CD14-positive monocyte (primary cell): ENCODE measurements around the gene UBXN7. TPM values are rescaled to one million over a fixed set of nuclear protein-coding genes. Genes with fewer than 3 reads are reported as not detected.
A peak's percentile ranks its signal among the peaks of the same experiment; 100 is the strongest.

Experiments used
- DNase-seq, 3 donors: peaks; one replicate each; pipeline ENCODE4 v3.0.0-alpha.2; 2011 to 2022
- H2AFZ ChIP-seq: 2 replicates; pipeline ENCODE4 v1.6.0; 2012; ENCODE audit warnings: mild to moderate bottlenecking, low read depth, low read length, inconsistent platforms; ENCODE audit not compliant: insufficient read depth, poor library complexity, severe bottlenecking
- H3K27ac ChIP-seq, 2 donors: 1 replicate in 1 of 2; 2 replicates in 1 of 2; pipeline ENCODE4 v1.5.1; 2012 to 2013; ENCODE audit warnings: low read length in 2 of 2, control low read depth in 1 of 2, inconsistent platforms in 1 of 2, low read depth in 1 of 2, mild to moderate bottlenecking in 1 of 2
- H3K27me3 ChIP-seq, 2 donors: one replicate each; pipeline versions ENCODE4 v1.6.0 to v1.6.1; 2011 to 2013; ENCODE audit warnings: low read length in 2 of 2; ENCODE audit not compliant: control insufficient read depth in 2 of 2, insufficient read depth in 2 of 2
- H3K36me3 ChIP-seq, 2 donors: replicated peaks in 1 of 2; 1 replicate in 1 of 2; 2 replicates in 1 of 2; pipeline versions ENCODE4 v1.5.1 to v1.6.1; 2012 to 2013; ENCODE audit warnings: low read length in 2 of 2, control low read depth in 1 of 2, inconsistent platforms in 1 of 2, mild to moderate bottlenecking in 1 of 2; ENCODE audit not compliant: insufficient read depth in 2 of 2, control insufficient read depth in 1 of 2
- H3K4me1 ChIP-seq, 2 donors: 1 replicate in 1 of 2; 2 replicates in 1 of 2; pipeline versions ENCODE4 v1.5.1 to v1.6.1; 2012 to 2013; ENCODE audit warnings: low read length in 2 of 2, control low read depth in 1 of 2, inconsistent platforms in 1 of 2, mild to moderate bottlenecking in 1 of 2, moderate library complexity in 1 of 2; ENCODE audit not compliant: insufficient read depth in 2 of 2, control insufficient read depth in 1 of 2
- H3K4me2 ChIP-seq: replicated peaks from 2 replicates; pipeline ENCODE3; 2012; ENCODE audit warnings: low read length, moderate library complexity, mild to moderate bottlenecking; ENCODE audit not compliant: poor library complexity, severe bottlenecking; ENCODE audit errors: extremely low read depth
- H3K4me3 ChIP-seq, 3 experiments: fragments of 200-600 bp in 1 of 3; sonication (generic) in 1 of 3; replicated peaks in 1 of 3; 1 replicate in 2 of 3; 2 replicates in 1 of 3; pipeline ENCODE4 v1.5.1; 2011 to 2013; ENCODE audit warnings: low read length in 3 of 3, mild to moderate bottlenecking in 3 of 3, control low read depth in 2 of 3, low read depth in 2 of 3, inconsistent platforms in 1 of 3, moderate library complexity in 1 of 3
- H3K79me2 ChIP-seq: 2 replicates; pipeline ENCODE4 v1.6.0; 2012; ENCODE audit warnings: mild to moderate bottlenecking, control low read depth, inconsistent platforms, low read length, moderate library complexity; ENCODE audit not compliant: insufficient read depth
- H3K9ac ChIP-seq: 2 replicates; pipeline ENCODE4 v1.6.0; 2017; ENCODE audit warnings: low read length, mild to moderate bottlenecking; ENCODE audit not compliant: insufficient read depth, poor library complexity, severe bottlenecking
- H3K9me3 ChIP-seq, 2 donors: replicated peaks in 1 of 2; 1 replicate in 1 of 2; 2 replicates in 1 of 2; pipeline versions ENCODE4 v1.5.1 to v1.6.1; 2012 to 2013; ENCODE audit warnings: low read length in 2 of 2, control low read depth in 1 of 2; ENCODE audit not compliant: control insufficient read depth in 1 of 2, insufficient read depth in 1 of 2
- H4K20me1 ChIP-seq: 2 replicates; pipeline ENCODE4 v1.6.0; 2012; ENCODE audit warnings: mild to moderate bottlenecking, low read length, control low read depth, moderate library complexity; ENCODE audit not compliant: insufficient read depth
- H3K27ac Mint-ChIP-seq, 7 donors: one replicate each; pipeline ENCODE4 v1.8.0; 2020; ENCODE audit warnings: mild to moderate bottlenecking in 7 of 7, mixed read lengths in 7 of 7, moderate library complexity in 6 of 7, inconsistent platforms in 2 of 7
- H3K27me3 Mint-ChIP-seq, 3 donors: one replicate each; pipeline ENCODE4 v1.8.0; 2021 to 2022; ENCODE audit warnings: low read depth in 3 of 3, mild to moderate bottlenecking in 3 of 3, mixed read lengths in 3 of 3, moderate library complexity in 3 of 3, inconsistent platforms in 1 of 3
- H3K36me3 Mint-ChIP-seq, 2 donors: one replicate each; pipeline ENCODE4 v1.8.0; 2020; ENCODE audit warnings: mixed read lengths in 2 of 2, inconsistent platforms in 1 of 2, mild to moderate bottlenecking in 1 of 2
- H3K4me1 Mint-ChIP-seq: one replicate; pipeline ENCODE4 v1.8.0; 2020; ENCODE audit warnings: mild to moderate bottlenecking, mixed read lengths
- H3K4me3 Mint-ChIP-seq, 2 donors: one replicate each; pipeline ENCODE4 v1.8.0; 2020; ENCODE audit warnings: mild to moderate bottlenecking in 2 of 2, mixed read lengths in 2 of 2, moderate library complexity in 1 of 2
- H3K9me3 Mint-ChIP-seq, 7 donors: one replicate each; pipeline ENCODE4 v1.8.0; 2020 to 2022; ENCODE audit warnings: mixed read lengths in 7 of 7, mild to moderate bottlenecking in 6 of 7, moderate library complexity in 6 of 7, inconsistent platforms in 2 of 7
- WGBS: methylation state at CpG from one replicate; pipeline ENCODE4 v1.1.5; 2013; ENCODE audit warnings: missing lambda C conversion rate; ENCODE audit not compliant: insufficient coverage; 5-methylcytosine and 5-hydroxymethylcytosine counted together
- intact Hi-C, 2 donors: fragments of 100-400 bp; cut with micrococcal nuclease; formaldehyde crosslinking; loops; one replicate each; pipeline versions ENCODE4 v1.15.0 to v1.15.1; 2023
- polyA plus RNA-seq, 3 donors: library from polyadenylated mRNA; depleted of rRNA in 1 of 3; unstranded in 2 of 3; stranded (reverse) in 1 of 3; fragments of 300-500 nt in 2 of 3; fragments of >200 nt in 1 of 3; fragmentation: Illumina TruSeq in 2 of 3; gene quantifications; 1 replicate in 2 of 3; 2 replicates in 1 of 3; pipeline ENCODE4 v1.2.3, GENCODE V29; 2012 to 2021
- TF ChIP-seq, protein P1 (sequence below): fragments of 200-600 bp; IDR thresholded peaks from one replicate; pipeline ENCODE4 v1.8.0; 2022; ENCODE audit warnings: antibody characterized with exemption, mild to moderate bottlenecking

The UBXN7 gene
- polyA plus RNA-seq, 3 donors: 10.5 to 15.8 (median 13.6) TPM

GRCh38 chr3:196357905-196358304 is 74.3 kb downstream of the UBXN7 start:
- Mint-ChIP-seq H3K4me3 (no peak overlapping the region), H3K9me3 (no peaks in the 10 kb centered on the region), H3K36me3 (peaks cover 79 to 95% of the 10 kb centered on the region in 2 donors), H3K27me3 (no peaks in the 10 kb centered on the region), H3K27ac (peak overlapping the region in 1 of 7 donors; percentile 64), H3K4me1 (no peaks in the 10 kb centered on the region)
- 77% methylated on average over 2 of the region's 7 CpGs for WGBS
- Histone ChIP-seq H3K4me1 (no peaks in the 10 kb centered on the region), H3K4me3 (no peak overlapping the region), H4K20me1 (no peaks in the 10 kb centered on the region), H3K36me3 (peaks cover 74 to 90% of the 10 kb centered on the region in 2 donors), H3K9me3 (no peaks in the 10 kb centered on the region), H2AFZ (no peak overlapping the region), H3K9ac (no peak overlapping the region), H3K4me2 (no peak overlapping the region), H3K79me2 (no peaks in the 10 kb centered on the region), H3K27ac (no peak overlapping the region), H3K27me3 (no peaks in the 10 kb centered on the region)
- intact Hi-C loops: loop anchor here in 1 of 2 donors (5.0 kb wide), 1 partner anchor 41 kb away; the partner anchor contains the start of gene DYNLT2B
- no peak for DNase-seq
- TF ChIP-seq, protein P1, sequence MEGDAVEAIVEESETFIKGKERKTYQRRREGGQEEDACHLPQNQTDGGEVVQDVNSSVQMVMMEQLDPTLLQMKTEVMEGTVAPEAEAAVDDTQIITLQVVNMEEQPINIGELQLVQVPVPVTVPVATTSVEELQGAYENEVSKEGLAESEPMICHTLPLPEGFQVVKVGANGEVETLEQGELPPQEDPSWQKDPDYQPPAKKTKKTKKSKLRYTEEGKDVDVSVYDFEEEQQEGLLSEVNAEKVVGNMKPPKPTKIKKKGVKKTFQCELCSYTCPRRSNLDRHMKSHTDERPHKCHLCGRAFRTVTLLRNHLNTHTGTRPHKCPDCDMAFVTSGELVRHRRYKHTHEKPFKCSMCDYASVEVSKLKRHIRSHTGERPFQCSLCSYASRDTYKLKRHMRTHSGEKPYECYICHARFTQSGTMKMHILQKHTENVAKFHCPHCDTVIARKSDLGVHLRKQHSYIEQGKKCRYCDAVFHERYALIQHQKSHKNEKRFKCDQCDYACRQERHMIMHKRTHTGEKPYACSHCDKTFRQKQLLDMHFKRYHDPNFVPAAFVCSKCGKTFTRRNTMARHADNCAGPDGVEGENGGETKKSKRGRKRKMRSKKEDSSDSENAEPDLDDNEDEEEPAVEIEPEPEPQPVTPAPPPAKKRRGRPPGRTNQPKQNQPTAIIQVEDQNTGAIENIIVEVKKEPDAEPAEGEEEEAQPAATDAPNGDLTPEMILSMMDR: no peak

DNA sequence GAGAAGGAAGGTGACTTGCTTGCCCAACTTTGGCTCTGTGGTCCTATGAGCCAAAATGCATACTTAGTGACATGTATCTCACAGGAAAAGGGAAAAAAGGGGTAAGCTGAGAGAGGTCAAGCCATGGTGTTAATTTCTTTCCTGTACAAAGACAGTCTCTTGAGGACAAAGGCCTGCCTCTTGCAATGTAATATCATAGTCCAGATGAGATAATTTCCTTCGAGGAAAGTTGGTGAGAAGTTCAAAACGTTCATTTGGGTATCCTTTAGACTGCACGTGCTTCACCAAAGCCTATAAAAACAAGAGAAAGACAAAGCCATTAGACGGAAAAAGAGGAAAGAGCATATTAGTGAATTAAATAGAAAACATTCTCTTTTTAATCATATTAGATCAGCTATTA is 75.7 kb downstream of the UBXN7 start:
- Mint-ChIP-seq H3K27ac (no peak overlapping the region), H3K4me1 (no peaks in the 10 kb centered on the region), H3K9me3 (no peaks in the 10 kb centered on the region), H3K4me3 (no peak overlapping the region), H3K36me3 (peaks cover 74 to 90% of the 10 kb centered on the region in 2 donors), H3K27me3 (no peaks in the 10 kb centered on the region)
- Histone ChIP-seq H3K79me2 (no peaks in the 10 kb centered on the region), H2AFZ (no peak overlapping the region), H3K4me3 (no peak overlapping the region), H3K9me3 (no peaks in the 10 kb centered on the region), H4K20me1 (no peaks in the 10 kb centered on the region), H3K4me1 (no peaks in the 10 kb centered on the region), H3K27ac (no peak overlapping the region), H3K27me3 (no peaks in the 10 kb centered on the region), H3K36me3 (peaks cover 61 to 81% of the 10 kb centered on the region in 2 donors), H3K4me2 (no peak overlapping the region), H3K9ac (no peak overlapping the region)
- no CpG with 5 or more reads among the region's 4 CpGs for WGBS
- intact Hi-C loops: loop anchor here in 1 of 2 donors (5.0 kb wide), 1 partner anchor 39 kb away; the partner anchor contains the start of gene DYNLT2B
- TF ChIP-seq, protein P1: no peak
- no peak for DNase-seq
